H9 (cell line): Measurements from ENCODE around the gene CTNNB1. TPM values are rescaled to one million over a fixed set of nuclear protein-coding genes. Genes with fewer than 3 reads are reported as not detected.

Experiments used
- DNase-seq: peaks from one replicate; pipeline ENCODE4 v3.0.0-alpha.2; 2017
- H2AFZ ChIP-seq: one replicate; pipeline ENCODE4 v1.6.1; 2013; ENCODE audit warnings: mild to moderate bottlenecking, low read length, control low read depth, moderate library complexity
- H2AK5ac ChIP-seq: 2 replicates; pipeline ENCODE4 v1.6.1; 2013; ENCODE audit warnings: low read length, control low read depth, mixed read lengths; ENCODE audit not compliant: insufficient read length
- H2BK120ac ChIP-seq: one replicate; pipeline ENCODE4 v1.6.1; 2013; ENCODE audit warnings: low read depth, mild to moderate bottlenecking, low read length, control low read depth, inconsistent platforms; ENCODE audit not compliant: poor library complexity, severe bottlenecking
- H2BK12ac ChIP-seq: 2 replicates; pipeline ENCODE4 v1.6.1; 2013; ENCODE audit warnings: low read length, control low read depth, mixed read lengths, low read depth; ENCODE audit not compliant: insufficient read length
- H2BK15ac ChIP-seq: 2 replicates; pipeline ENCODE4 v1.6.1; 2013; ENCODE audit warnings: low read depth, low read length, control low read depth
- H2BK20ac ChIP-seq: one replicate; pipeline ENCODE4 v1.6.1; 2013; ENCODE audit warnings: low read depth, mild to moderate bottlenecking, low read length, control low read depth, inconsistent platforms; ENCODE audit not compliant: poor library complexity, severe bottlenecking
- H2BK5ac ChIP-seq: 2 replicates; pipeline ENCODE4 v1.6.1; 2013; ENCODE audit warnings: low read length, control low read depth, mixed read lengths; ENCODE audit not compliant: insufficient read length
- H3K14ac ChIP-seq: 2 replicates; pipeline ENCODE4 v1.6.1; 2013; ENCODE audit warnings: low read length, control low read depth; ENCODE audit not compliant: insufficient read depth
- H3K18ac ChIP-seq: 2 replicates; pipeline ENCODE4 v1.6.1; 2013; ENCODE audit warnings: low read depth, mild to moderate bottlenecking, mixed read lengths, low read length, control low read depth; ENCODE audit not compliant: insufficient read length
- H3K23ac ChIP-seq: 2 replicates; pipeline ENCODE4 v1.6.1; 2013; ENCODE audit warnings: low read length, control low read depth, mixed read lengths, low read depth; ENCODE audit not compliant: insufficient read length
- H3K23me2 ChIP-seq: 2 replicates; pipeline ENCODE4 v1.6.1; 2013; ENCODE audit warnings: low read depth, mild to moderate bottlenecking, mixed read lengths, low read length, control low read depth; ENCODE audit not compliant: insufficient read length, poor library complexity, severe bottlenecking
- H3K27ac ChIP-seq: 2 replicates; pipeline ENCODE4 v1.5.1; 2013; ENCODE audit warnings: low read length, control low read depth, mixed read lengths, low read depth; ENCODE audit not compliant: insufficient read length
- H3K27me3 ChIP-seq: 2 replicates; pipeline ENCODE4 v1.6.1; 2013; ENCODE audit warnings: low read length, control low read depth, inconsistent platforms; ENCODE audit not compliant: insufficient read depth
- H3K4ac ChIP-seq: 2 replicates; pipeline ENCODE4 v1.6.1; 2013; ENCODE audit warnings: low read depth, mild to moderate bottlenecking, control low read depth, inconsistent platforms, low read length, moderate library complexity
- H3K4me1 ChIP-seq: 2 replicates; pipeline ENCODE4 v1.6.1; 2013; ENCODE audit warnings: low read length, control low read depth, inconsistent platforms; ENCODE audit not compliant: insufficient read depth
- H3K4me2 ChIP-seq: 2 replicates; pipeline ENCODE4 v1.6.1; 2013; ENCODE audit warnings: low read length, control low read depth, mixed read lengths; ENCODE audit not compliant: insufficient read length, insufficient read depth
- H3K56ac ChIP-seq: 2 replicates; pipeline ENCODE4 v1.6.1; 2013; ENCODE audit warnings: low read depth, mild to moderate bottlenecking, mixed read lengths, low read length, control low read depth; ENCODE audit not compliant: insufficient read length
- H3K79me1 ChIP-seq: 2 replicates; pipeline ENCODE4 v1.6.1; 2013; ENCODE audit warnings: low read depth, mild to moderate bottlenecking, moderate library complexity, low read length, control low read depth, inconsistent platforms; ENCODE audit not compliant: insufficient read depth, poor library complexity, severe bottlenecking
- H3K79me2 ChIP-seq: 2 replicates; pipeline ENCODE4 v1.6.1; 2013; ENCODE audit warnings: low read length, control low read depth, inconsistent platforms; ENCODE audit not compliant: insufficient read depth
- H3K9ac ChIP-seq: 2 replicates; pipeline ENCODE4 v1.6.1; 2013; ENCODE audit warnings: low read length, control low read depth, mixed read lengths; ENCODE audit not compliant: insufficient read length; ENCODE audit errors: extremely low read depth
- H3K9me3 ChIP-seq: one replicate; pipeline ENCODE4 v1.6.1; 2013; ENCODE audit warnings: low read depth, low read length, inconsistent platforms; ENCODE audit not compliant: control insufficient read depth
- H3T11ph ChIP-seq: one replicate; pipeline ENCODE4 v1.6.1; 2013; ENCODE audit warnings: mild to moderate bottlenecking, low read length, control low read depth, inconsistent platforms
- H4K20me1 ChIP-seq: one replicate; pipeline ENCODE4 v1.6.1; 2013; ENCODE audit not compliant: control insufficient read depth, insufficient read length, insufficient read depth
- H4K5ac ChIP-seq: 2 replicates; pipeline ENCODE4 v1.6.1; 2013; ENCODE audit warnings: low read depth, mild to moderate bottlenecking, mixed read lengths, low read length, control low read depth; ENCODE audit not compliant: insufficient read length
- H4K8ac ChIP-seq: replicated peaks from 2 replicates; pipeline ENCODE4 v1.6.1; 2013; ENCODE audit warnings: low read length, control low read depth, mixed read lengths, low read depth; ENCODE audit not compliant: insufficient read length
- H4K91ac ChIP-seq: 2 replicates; pipeline ENCODE4 v1.6.1; 2013; ENCODE audit warnings: low read depth, mild to moderate bottlenecking, moderate library complexity, mixed read lengths, low read length, control low read depth; ENCODE audit not compliant: insufficient read length
- H3K27ac Mint-ChIP-seq, 3 experiments: 2 replicates in 2 of 3; 3 replicates in 1 of 3; pipeline ENCODE4 v1.8.0; 2020 to 2021; ENCODE audit warnings: mixed read lengths in 3 of 3, mild to moderate bottlenecking in 1 of 3, moderate library complexity in 1 of 3
- H3K27me3 Mint-ChIP-seq: 2 replicates; pipeline ENCODE4 v1.8.0; 2021; ENCODE audit warnings: low read depth, mild to moderate bottlenecking, moderate library complexity, mixed read lengths
- H3K36me3 Mint-ChIP-seq, 3 experiments: 2 replicates in 2 of 3; 3 replicates in 1 of 3; pipeline ENCODE4 v1.8.0; 2020 to 2021; ENCODE audit warnings: low read depth in 3 of 3, mixed read lengths in 3 of 3; ENCODE audit not compliant: insufficient read depth in 1 of 3
- H3K4me1 Mint-ChIP-seq, 2 experiments: 2 replicates each; pipeline ENCODE4 v1.8.0; 2020; ENCODE audit warnings: mixed read lengths in 2 of 2
- H3K4me3 Mint-ChIP-seq, 2 experiments: 2 replicates in 1 of 2; 3 replicates in 1 of 2; pipeline ENCODE4 v1.8.0; 2020 to 2021; ENCODE audit warnings: mild to moderate bottlenecking in 2 of 2, mixed read lengths in 2 of 2, moderate library complexity in 1 of 2
- H3K9me3 Mint-ChIP-seq, 2 experiments: 2 replicates in 1 of 2; 3 replicates in 1 of 2; pipeline ENCODE4 v1.8.0; 2020; ENCODE audit warnings: mild to moderate bottlenecking in 2 of 2, mixed read lengths in 2 of 2, moderate library complexity in 1 of 2
- CTCF ChIP-seq: fragments of 200-600 bp; sonication (generic); conservative IDR thresholded peaks from 3 replicates; pipeline ENCODE4 v1.8.0; 2021; ENCODE audit warnings: antibody characterized with exemption, mild to moderate bottlenecking
- WGBS: extraction: QIAGEN DNeasy Blood & Tissue Kit; methylation state at CpG from one replicate; pipeline ENCODE4 v1.1.7; 2013; ENCODE audit warnings: missing lambda C conversion rate, low lambda C conversion rate, mixed read lengths; ENCODE audit not compliant: insufficient read length; ENCODE audit errors: extremely low coverage; 5-methylcytosine and 5-hydroxymethylcytosine counted together
- total RNA-seq: library from RNA; stranded (reverse); gene quantifications from 2 replicates; pipeline ENCODE4 v1.2.1, GENCODE V29; 2021

CTNNB1 gene
- total RNA-seq, 1 experiment from 2014 or later, result 500 TPM

DNA sequence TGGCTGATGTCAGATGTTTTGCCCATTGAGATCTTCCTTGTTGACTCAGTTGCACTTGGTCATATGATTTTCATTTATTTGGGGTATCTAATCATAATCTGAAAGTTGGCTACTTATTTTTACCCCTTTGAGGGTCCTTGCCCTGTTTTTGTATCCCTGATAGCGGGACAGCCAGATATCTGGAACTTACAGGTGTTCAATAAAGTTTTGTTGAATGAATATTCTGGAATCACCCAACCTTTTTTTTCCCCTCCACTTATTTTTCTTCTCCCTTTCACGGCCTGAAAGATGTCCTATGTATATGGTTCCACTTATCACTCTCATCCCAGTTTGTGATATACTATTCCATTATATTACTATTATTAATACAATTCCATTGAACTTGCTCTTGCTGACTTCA is 12.8 kb downstream of the CTNNB1 start:
- no peak overlapping the region for H3K9ac ChIP-seq
- H3K27ac ChIP-seq, result no peak overlapping the region
- no CpG with 5 or more reads among the region's 2 CpGs for WGBS
- H2AK5ac ChIP-seq, result no peak overlapping the region
- Mint-ChIP-seq H3K36me3 (peaks cover 5 to 17% (median 11%) of the 10 kb centered on the region in 3 experiments), H3K4me1 (peaks cover 72 to 74% of the 10 kb centered on the region in 2 experiments), H3K27me3 (no peaks in the 10 kb centered on the region), H3K9me3 (no peaks in the 10 kb centered on the region), H3K27ac (no peak overlapping the region), H3K4me3 (no peak overlapping the region)
- H3K4me1 ChIP-seq, result peaks cover 9% of the 10 kb centered on the region
- no peak overlapping the region for H2BK120ac ChIP-seq
- no peak for TF ChIP-seq CTCF
- H3K79me1 ChIP-seq, result peaks cover 9% of the 10 kb centered on the region
- no peak overlapping the region for H2AFZ ChIP-seq
- H4K91ac ChIP-seq, result no peak overlapping the region
- H2BK20ac ChIP-seq, result no peak overlapping the region
- no peak overlapping the region for H3K23ac ChIP-seq
- H4K5ac ChIP-seq, result no peak overlapping the region
- H3K79me2 ChIP-seq, result peaks cover 84% of the 10 kb centered on the region
- no peak overlapping the region for H3K4me2 ChIP-seq
- H3T11ph ChIP-seq, result no peak overlapping the region
- no peaks in the 10 kb centered on the region for H4K20me1 ChIP-seq
- H2BK5ac ChIP-seq, result no peak overlapping the region
- no peaks in the 10 kb centered on the region for H3K9me3 ChIP-seq
- no peaks in the 10 kb centered on the region for H3K23me2 ChIP-seq
- H3K27me3 ChIP-seq, result no peaks in the 10 kb centered on the region
- DNase-seq, result no peak
- no peak overlapping the region for H3K56ac ChIP-seq
- no peak overlapping the region for H3K14ac ChIP-seq
- H3K4ac ChIP-seq, result no peak overlapping the region
- no peak overlapping the region for H3K18ac ChIP-seq
- no peak overlapping the region for H2BK12ac ChIP-seq
- no peak overlapping the region for H2BK15ac ChIP-seq
- no peak overlapping the region for H4K8ac ChIP-seq
